ENCODE results near the gene GALE.

The GALE gene

GRCh38 chr1:23751050-23751814, 49.3 kb downstream of the GALE start:
- DNase-seq: peak in 2 of 5 donors; percentile 7 to 46

GRCh38 chr1:23748016-23748415, 52.5 kb downstream of the GALE start:
- no peak for DNase-seq

Measured in T-helper 1 cell (primary cell).